B cell (primary cell): ENCODE measurements around the gene MAGI2. TPM values are rescaled to one million over a fixed set of nuclear protein-coding genes. Genes with fewer than 3 reads are reported as not detected.

Experiments
- ATAC-seq: fragments of 200-7000 bp; cut with Tn5 transposase; one replicate; pipeline ENCODE4 v1.10.0; 2021; ENCODE audit warnings: low read depth, mild to moderate bottlenecking, moderate number of reproducible peaks, moderate library complexity
- CTCF ChIA-PET: fragments of 350-600 bp; sonication (Branson Sonifier 250); formaldehyde crosslinking; loops from one replicate; lab custom pipeline; 2021; ENCODE audit warnings: antibody characterized with exemption, inconsistent platforms; lab: Charles Lee
- POLR2A ChIA-PET: fragments of 350-600 bp; sonication (Branson Sonifier 250); formaldehyde crosslinking; loops from one replicate; lab custom pipeline; 2021; ENCODE audit warnings: antibody characterized with exemption; lab: Charles Lee
- DNase-seq: peaks from one replicate; pipeline ENCODE4 v3.0.0; 2013
- H2AFZ ChIP-seq: 2 replicates; pipeline ENCODE4 v1.6.1; 2012; ENCODE audit warnings: mild to moderate bottlenecking, low read depth, low read length; ENCODE audit not compliant: insufficient read depth, poor library complexity, severe bottlenecking
- H3K27ac ChIP-seq, 2 donors: 1 replicate in 1 of 2; 2 replicates in 1 of 2; pipeline ENCODE4 v1.5.1; 2012 to 2013; ENCODE audit warnings: low read length in 2 of 2, mild to moderate bottlenecking in 2 of 2, moderate library complexity in 1 of 2
- H3K27me3 ChIP-seq, 4 experiments: fragments of 200-600 bp in 1 of 4; sonication (generic) in 1 of 4; replicated peaks in 1 of 4; 1 replicate in 2 of 4; 2 replicates in 2 of 4; pipeline versions ENCODE4 v1.6.1 to v1.7.0; 2013 to 2016; ENCODE audit warnings: low read length in 3 of 4, mild to moderate bottlenecking in 2 of 4, mixed read lengths in 1 of 4, moderate library complexity in 1 of 4; ENCODE audit not compliant: insufficient read depth in 4 of 4, control insufficient read depth in 3 of 4; ENCODE audit errors: control extremely low read depth in 1 of 4
- H3K36me3 ChIP-seq, 2 experiments: replicated peaks in 1 of 2; 1 replicate in 1 of 2; 2 replicates in 1 of 2; pipeline versions ENCODE4 v1.6.1 to v1.7.1; 2013; ENCODE audit warnings: low read length in 1 of 2; ENCODE audit not compliant: insufficient read depth in 2 of 2, control insufficient read depth in 1 of 2; ENCODE audit errors: control extremely low read depth in 1 of 2, extremely low read depth in 1 of 2
- H3K4me1 ChIP-seq, 2 donors: fragments of 200-600 bp in 1 of 2; sonication (generic) in 1 of 2; 1 replicate in 1 of 2; 2 replicates in 1 of 2; pipeline versions ENCODE4 v1.5.1 to v1.6.1; 2013 to 2017; ENCODE audit warnings: low read length in 2 of 2; ENCODE audit not compliant: control insufficient read depth in 2 of 2, insufficient read depth in 2 of 2
- H3K4me2 ChIP-seq: replicated peaks from 2 replicates; pipeline ENCODE3; 2012; ENCODE audit warnings: mild to moderate bottlenecking, low read depth, low read length; ENCODE audit not compliant: poor library complexity, severe bottlenecking
- H3K4me3 ChIP-seq, 5 experiments: fragments of 200-600 bp in 1 of 5; sonication (generic) in 1 of 5; 1 replicate in 3 of 5; 2 replicates in 2 of 5; pipeline versions ENCODE4 v1.5.1 to v1.7.0; 2011 to 2016; ENCODE audit warnings: low read length in 4 of 5, mild to moderate bottlenecking in 4 of 5, low read depth in 2 of 5, control low read depth in 1 of 5, moderate library complexity in 1 of 5; ENCODE audit not compliant: insufficient read depth in 1 of 5; ENCODE audit errors: control extremely low read depth in 1 of 5, extremely low read depth in 1 of 5
- H3K79me2 ChIP-seq: fragments of 200-600 bp; sonication (generic); one replicate; pipeline ENCODE4 v1.6.0; 2016; ENCODE audit warnings: low read length; ENCODE audit not compliant: control insufficient read depth, insufficient read depth
- H3K9ac ChIP-seq: fragments of 200-600 bp; sonication (generic); 2 replicates; pipeline ENCODE4 v1.6.1; 2017; ENCODE audit warnings: mild to moderate bottlenecking, low read length, moderate library complexity
- H3K9me3 ChIP-seq, 3 donors: one replicate each; pipeline versions ENCODE4 v1.6.1 to v1.7.1; 2013; ENCODE audit warnings: low read length in 2 of 3; ENCODE audit not compliant: control insufficient read depth in 2 of 3, insufficient read depth in 1 of 3; ENCODE audit errors: control extremely low read depth in 1 of 3
- H4K20me1 ChIP-seq: 2 replicates; pipeline ENCODE4 v1.6.0; 2012; ENCODE audit warnings: mild to moderate bottlenecking, low read length; ENCODE audit not compliant: insufficient read depth, control insufficient read depth, poor library complexity, severe bottlenecking
- H3K27ac Mint-ChIP-seq: one replicate; pipeline ENCODE4 v1.8.0; 2021; ENCODE audit warnings: mixed read lengths
- H3K27me3 Mint-ChIP-seq: one replicate; pipeline ENCODE4 v1.8.0; 2021; ENCODE audit warnings: mixed read lengths
- H3K4me1 Mint-ChIP-seq: one replicate; pipeline ENCODE4 v1.8.0; 2021; ENCODE audit warnings: mixed read lengths
- H3K4me3 Mint-ChIP-seq: one replicate; pipeline ENCODE4 v1.8.0; 2021; ENCODE audit warnings: mixed read lengths
- H3K9me3 Mint-ChIP-seq: one replicate; pipeline ENCODE4 v1.8.0; 2022; ENCODE audit warnings: mixed read lengths; ENCODE audit not compliant: insufficient read depth
- CTCF ChIP-seq: fragments of 200-600 bp; IDR thresholded peaks from one replicate; pipeline ENCODE4 v1.8.0; 2022; ENCODE audit warnings: antibody characterized with exemption, mild to moderate bottlenecking
- EZH2 ChIP-seq: IDR thresholded peaks from 2 replicates; pipeline ENCODE4 v1.6.1; 2012; ENCODE audit warnings: borderline replicate concordance, low read depth, mild to moderate bottlenecking, moderate library complexity, low read length; ENCODE audit not compliant: insufficient read depth, poor library complexity, severe bottlenecking
- WGBS: methylation state at CpG from one replicate; pipeline ENCODE4 v1.1.5; 2013; ENCODE audit warnings: missing lambda C conversion rate; ENCODE audit not compliant: insufficient coverage; 5-methylcytosine and 5-hydroxymethylcytosine counted together
- intact Hi-C: fragments of 100-400 bp; cut with micrococcal nuclease; formaldehyde crosslinking; loops from one replicate; pipeline ENCODE4 v1.10.0; 2022
- polyA plus RNA-seq: library from polyadenylated mRNA; depleted of rRNA; stranded (reverse); fragments of >200 nt; gene quantifications from 2 replicates; pipeline ENCODE4 v1.2.3, GENCODE V29; 2012
- total RNA-seq, 2 donors: library from RNA; stranded (reverse); fragments of 120-200 nt in 1 of 2; gene quantifications; 1 replicate in 1 of 2; 2 replicates in 1 of 2; pipeline versions ENCODE4 v1.2.3 to v1.2.4, GENCODE V29; 2013 to 2022

The MAGI2 gene
- total and polyA plus RNA-seq, 2 donors (not counting 1 experiment from before 2014, with no cell fraction given) = 0.16 to 0.64 TPM

DNA sequence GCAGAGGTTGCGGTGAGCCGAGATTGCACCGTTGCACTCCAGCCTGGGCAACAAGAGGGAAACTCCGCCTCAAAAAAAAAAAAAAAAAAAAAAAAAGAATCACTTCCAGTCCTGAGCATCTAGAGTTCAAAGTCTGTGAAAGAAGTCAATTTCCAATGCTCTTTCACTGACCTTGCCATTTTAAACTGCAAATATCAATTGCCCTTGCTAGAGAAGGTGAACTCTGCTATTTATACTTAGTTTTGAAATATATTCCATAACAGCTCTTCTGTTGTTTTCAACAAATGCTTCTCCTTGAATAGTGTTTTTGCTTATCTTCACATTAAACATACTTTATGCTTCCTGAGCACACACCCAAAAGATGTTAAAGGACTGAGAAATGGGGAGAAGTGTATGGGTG lies 1323.6 kb downstream of the MAGI2 start:
- H3K27me3 ChIP-seq = no peaks in the 10 kb centered on the region
- POLR2A ChIA-PET = no interaction called here
- no peak overlapping the region for H3K4me2 ChIP-seq
- H3K36me3 ChIP-seq = no peaks in the 10 kb centered on the region
- H3K79me2 ChIP-seq = no peaks in the 10 kb centered on the region
- TF ChIP-seq CTCF = no peak
- no peak overlapping the region for H3K27ac ChIP-seq
- Mint-ChIP-seq H3K27me3 (peaks cover 7% of the 10 kb centered on the region), H3K9me3 (no peaks in the 10 kb centered on the region), H3K4me3 (no peak overlapping the region), H3K27ac (no peak overlapping the region), H3K4me1 (no peaks in the 10 kb centered on the region)
- CTCF ChIA-PET = no interaction called here
- intact Hi-C loops = no loop called here
- H3K4me3 ChIP-seq = no peak overlapping the region
- ATAC-seq (no peak), DNase-seq (no peak)
- no peaks in the 10 kb centered on the region for H3K4me1 ChIP-seq
- no peaks in the 10 kb centered on the region for H4K20me1 ChIP-seq
- no peak overlapping the region for H3K9ac ChIP-seq
- no peak overlapping the region for H2AFZ ChIP-seq
- no peaks in the 10 kb centered on the region for H3K9me3 ChIP-seq
- WGBS = no CpG with 5 or more reads among the region's 4 CpGs

GRCh38 chr7:78127009-78127408 lies 1326.5 kb downstream of the MAGI2 start:
- DNase-seq = no peak
- Histone ChIP-seq H3K9ac (no peak overlapping the region), H3K9me3 (no peaks in the 10 kb centered on the region), H3K36me3 (no peaks in the 10 kb centered on the region), H3K4me2 (no peak overlapping the region), H3K4me3 (no peak overlapping the region), H3K27me3 (no peaks in the 10 kb centered on the region), H3K27ac (no peak overlapping the region), H3K79me2 (no peaks in the 10 kb centered on the region), H4K20me1 (no peaks in the 10 kb centered on the region), H2AFZ (no peak overlapping the region), H3K4me1 (no peaks in the 10 kb centered on the region)
- Mint-ChIP-seq H3K27me3 (peaks cover 9% of the 10 kb centered on the region), H3K27ac (no peak overlapping the region), H3K4me1 (no peaks in the 10 kb centered on the region), H3K9me3 (no peaks in the 10 kb centered on the region), H3K4me3 (no peak overlapping the region)
- intact Hi-C loops = no loop called here
- TF ChIP-seq CTCF (no peak), EZH2 (no peak)
- ChIA-PET CTCF (no interaction called here), POLR2A (no interaction called here)
- WGBS = 95% methylated on average over 6 of the region's 7 CpGs
- no peak for ATAC-seq
